HG03097 (cell line): ENCODE data around the gene DAAM2.

Experiments used
- ATAC-seq: cut with Tn5 transposase; IDR thresholded peaks from one replicate; pipeline ENCODE4 v1.9.1; 2021; ENCODE audit not compliant: unreplicated experiment, low FRiP score

The DAAM2 gene

GRCh38 chr6:39925191-39925930 lies 133.2 kb downstream of the DAAM2 start:
- ATAC-seq: no peak

GRCh38 chr6:39925931-39926290 lies 133.7 kb downstream of the DAAM2 start:
- no peak for ATAC-seq

GRCh38 chr6:39926668-39927067 lies 134.5 kb downstream of the DAAM2 start:
- ATAC-seq: no peak

DNA sequence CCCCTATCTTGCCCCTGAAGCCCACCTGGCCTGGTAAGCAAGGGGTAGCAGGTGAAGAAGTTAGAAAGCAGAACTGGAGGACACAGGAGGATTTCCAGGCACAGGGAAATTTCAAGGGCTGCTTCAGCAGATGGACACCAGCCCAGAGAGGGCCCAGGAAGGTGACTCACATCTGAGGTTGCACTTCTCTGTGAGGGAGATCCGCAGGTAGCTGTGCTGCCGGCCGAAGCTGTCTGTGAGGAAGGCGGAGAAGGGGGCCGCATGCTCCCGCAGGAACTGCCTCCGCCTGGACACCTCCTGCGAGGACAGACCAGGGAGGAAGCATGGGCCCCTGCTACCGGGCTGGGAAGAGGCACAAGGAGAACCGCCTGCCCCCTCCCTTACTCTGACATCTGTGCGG lies 135.0 kb downstream of the DAAM2 start:
- no peak for ATAC-seq

DNA sequence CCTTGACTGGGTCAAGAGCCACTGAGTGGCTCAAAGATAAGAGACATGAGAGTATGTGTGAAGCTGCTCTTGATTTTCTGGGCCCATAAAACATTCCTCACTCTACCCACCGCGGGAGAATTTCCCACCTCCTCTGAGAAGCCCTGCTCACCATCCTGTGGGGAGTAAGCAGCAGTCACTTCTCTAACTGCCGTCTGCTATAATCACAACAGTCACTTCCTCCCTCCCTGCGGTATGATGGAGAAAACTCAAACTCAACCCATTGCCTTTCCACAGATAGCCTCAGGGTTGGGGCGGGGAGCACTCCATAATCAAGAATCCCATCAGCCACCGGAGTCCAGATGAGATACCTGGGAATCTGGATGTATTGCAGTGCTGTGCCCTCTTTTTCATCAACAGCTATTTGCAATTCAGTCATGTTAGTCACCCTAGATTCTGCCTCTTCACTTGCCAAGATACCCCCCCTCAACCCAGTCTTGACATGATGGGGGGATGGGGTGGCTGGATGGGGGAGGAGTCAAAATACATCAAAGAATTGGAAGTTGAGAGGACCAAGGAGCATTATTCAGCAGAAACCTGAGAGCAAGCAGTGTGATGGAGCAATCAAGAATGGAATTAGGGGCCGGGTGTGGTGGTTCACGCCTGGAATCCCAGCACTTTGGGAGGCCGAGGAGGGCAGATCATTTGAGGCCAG lies 137.0 kb downstream of the DAAM2 start:
- no peak for ATAC-seq

- no peak for ATAC-seq
Observed at GRCh38 chr6:39929733-39930461, 137.7 kb downstream of the DAAM2 start.

DNA sequence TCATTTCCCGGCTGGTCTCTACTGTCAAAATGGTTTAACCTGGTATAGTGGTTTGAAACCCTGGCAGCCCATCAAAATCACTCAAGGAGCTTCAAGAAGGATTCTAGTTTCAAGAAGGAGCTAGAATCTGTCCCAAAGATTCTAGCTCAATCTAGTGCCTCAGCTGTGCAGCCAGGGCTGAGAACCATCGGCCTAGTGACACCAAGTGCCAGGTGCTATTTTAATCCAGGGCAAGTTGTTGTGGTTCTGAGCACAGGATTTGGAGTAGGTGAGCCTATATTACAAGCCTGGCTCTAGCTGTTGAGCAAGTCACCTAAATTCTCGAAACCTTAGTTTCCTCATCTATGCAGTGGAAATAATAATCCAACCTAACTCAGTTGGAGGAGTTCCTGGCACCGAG lies 138.4 kb downstream of the DAAM2 start:
- no peak for ATAC-seq

DNA sequence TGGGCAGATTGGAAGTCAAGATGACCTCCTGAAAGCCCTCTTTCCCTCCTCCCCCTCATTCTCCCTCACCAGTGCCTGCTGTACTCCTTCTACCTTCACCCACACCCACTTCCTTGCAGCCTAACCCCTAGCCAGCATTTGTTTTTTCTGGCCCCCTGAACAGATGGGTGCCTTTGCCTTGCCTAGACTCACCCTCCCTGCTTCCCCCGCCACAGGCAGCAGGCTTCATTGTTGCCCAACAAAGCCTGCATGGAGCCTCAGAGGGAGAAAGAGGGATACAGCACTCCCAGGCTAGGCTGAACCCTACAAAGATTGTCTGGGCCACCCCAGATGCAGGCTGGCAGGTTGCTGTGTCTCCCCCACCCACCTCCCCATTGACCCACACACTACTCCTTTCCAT lies 139.4 kb downstream of the DAAM2 start:
- no peak for ATAC-seq

GRCh38 chr6:39932386-39932910 lies 140.3 kb downstream of the DAAM2 start:
- ATAC-seq: no peak

GRCh38 chr6:39933669-39934130 lies 141.5 kb downstream of the DAAM2 start:
- ATAC-seq: no peak

DNA sequence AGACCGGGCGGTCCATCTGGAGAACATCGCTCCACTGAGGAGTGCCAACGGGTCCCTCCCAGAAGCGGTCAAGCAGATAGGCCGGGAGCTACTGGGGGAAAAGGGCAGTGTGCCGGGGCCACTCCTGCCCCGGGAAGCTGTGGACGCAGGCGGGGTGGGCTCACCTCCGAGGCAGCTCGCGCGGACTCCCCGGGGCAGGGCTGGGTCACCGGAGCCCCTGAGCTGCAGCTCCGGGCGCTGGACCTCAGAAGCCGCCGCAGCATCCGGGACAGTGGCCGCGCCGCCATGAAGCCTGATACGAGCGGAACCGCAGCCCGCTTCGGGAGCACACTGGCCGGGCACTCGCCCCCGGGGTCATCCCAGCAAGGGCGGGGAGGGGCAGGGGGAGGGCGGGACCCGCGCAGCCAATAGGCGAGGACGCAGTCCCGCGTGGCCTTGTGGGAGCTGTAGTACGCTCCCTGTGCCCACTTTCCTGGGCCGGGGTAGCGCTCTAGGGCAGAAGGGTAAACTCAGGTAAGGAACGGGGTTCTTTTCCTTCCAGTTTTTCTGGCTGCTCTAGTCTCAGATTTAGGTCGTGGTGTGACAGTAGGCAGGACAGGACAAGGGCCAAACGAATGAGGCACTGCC lies 142.1 kb downstream of the DAAM2 start, which contains the start of gene MOCS1:
TSS of gene MOCS1 (minus strand) at position 332 of the 627 bp plus-strand sequence. CDS start at position 287, 45 bp downstream.
- no peak for ATAC-seq

GRCh38 chr6:39935241-39935640 lies 143.1 kb downstream of the DAAM2 start:
- ATAC-seq: no peak

GRCh38 chr6:39936857-39937256 lies 144.7 kb downstream of the DAAM2 start:
- ATAC-seq: no peak

DNA sequence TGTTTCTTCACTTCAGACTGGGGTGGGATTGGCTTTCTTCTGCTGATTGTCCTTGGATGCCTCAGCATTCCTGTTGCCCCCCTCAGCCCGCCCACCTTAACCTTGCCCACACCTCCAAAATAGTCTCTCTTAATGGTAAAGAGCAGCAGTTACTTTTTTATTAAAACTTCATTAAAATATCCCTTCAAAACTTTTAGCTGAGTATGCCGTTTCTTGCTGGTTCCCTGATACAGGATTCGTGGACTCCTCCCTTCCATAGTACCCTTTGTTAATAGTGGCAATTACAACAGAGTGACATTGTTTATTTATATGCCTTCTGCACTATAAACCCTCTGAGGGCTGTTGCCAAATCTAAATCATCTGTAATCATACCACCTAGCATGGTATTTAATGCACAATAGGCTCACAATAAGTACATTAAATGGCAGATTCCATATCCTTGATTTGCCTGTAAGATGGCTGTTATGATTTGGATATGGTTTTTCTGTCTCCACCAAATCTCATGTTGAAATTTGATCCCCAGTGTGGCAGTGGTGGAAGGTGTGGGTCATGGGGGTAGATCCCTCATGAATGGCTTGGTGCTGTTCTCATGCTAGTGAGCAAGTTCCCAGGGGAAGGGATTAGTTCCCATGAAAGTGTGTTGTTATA lies 145.6 kb downstream of the DAAM2 start:
- no peak for ATAC-seq

DNA sequence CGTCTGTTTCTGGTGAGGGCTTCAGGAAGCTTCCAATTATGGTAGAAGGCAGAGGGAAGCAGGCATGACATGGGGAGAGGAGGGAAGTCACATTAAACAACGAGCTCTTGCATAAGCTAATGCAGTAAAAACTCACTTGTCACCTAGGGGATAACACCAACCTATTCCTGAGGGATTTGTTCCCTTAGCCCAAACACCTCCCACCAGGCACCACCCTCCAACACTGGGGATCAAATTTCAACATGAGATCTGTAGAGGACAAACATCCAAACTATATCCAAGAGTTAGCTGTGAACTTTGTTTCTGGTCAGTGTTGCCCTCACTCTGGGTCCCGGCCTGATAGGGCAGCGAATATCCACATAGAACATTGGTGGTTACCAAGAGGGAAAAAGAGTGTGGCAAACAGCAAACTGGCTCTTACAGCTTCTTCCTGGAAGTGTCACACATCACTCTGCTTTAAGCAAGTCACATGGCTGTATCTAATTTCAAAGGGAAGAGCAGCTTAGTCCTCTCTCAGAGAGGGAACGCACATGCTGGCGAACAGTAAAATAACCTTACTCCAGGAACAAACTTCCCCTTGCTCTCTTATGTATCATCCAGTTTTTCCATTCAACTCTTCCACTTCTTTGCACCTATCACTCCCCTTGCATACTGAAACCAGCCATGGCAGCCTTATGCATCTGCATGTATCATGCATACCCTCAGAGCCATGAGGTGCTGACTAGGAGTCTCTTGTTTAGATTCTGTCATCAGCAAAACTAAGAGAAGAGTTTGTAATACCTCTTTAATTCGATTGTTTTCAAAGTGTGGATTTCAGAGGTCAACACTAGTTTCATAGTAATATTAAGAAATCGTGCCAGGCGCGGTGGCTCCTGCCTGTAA lies 146.8 kb downstream of the DAAM2 start:
- no peak for ATAC-seq

DNA sequence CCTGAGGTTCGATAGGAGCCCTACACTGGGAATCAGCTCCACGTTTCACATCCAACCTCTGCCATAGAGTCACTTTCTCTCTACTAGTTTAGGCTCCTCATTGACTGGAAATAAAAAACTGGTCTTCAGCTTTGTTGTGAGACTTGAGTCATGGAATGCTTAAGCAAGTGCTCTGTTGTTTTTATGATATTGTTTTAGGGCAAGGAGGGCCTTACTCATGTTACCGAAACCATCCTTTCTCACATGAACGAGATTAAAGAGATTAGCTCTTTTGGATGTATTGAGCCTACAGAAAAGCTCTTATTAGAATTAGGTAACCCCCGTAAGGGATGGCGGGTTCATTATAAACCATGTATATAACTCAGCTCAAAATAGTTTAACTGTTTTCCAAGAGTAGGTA lies 149.0 kb downstream of the DAAM2 start:
- no peak for ATAC-seq

- no peak for ATAC-seq
Observed at GRCh38 chr6:39941820-39942219, 149.6 kb downstream of the DAAM2 start.

DNA sequence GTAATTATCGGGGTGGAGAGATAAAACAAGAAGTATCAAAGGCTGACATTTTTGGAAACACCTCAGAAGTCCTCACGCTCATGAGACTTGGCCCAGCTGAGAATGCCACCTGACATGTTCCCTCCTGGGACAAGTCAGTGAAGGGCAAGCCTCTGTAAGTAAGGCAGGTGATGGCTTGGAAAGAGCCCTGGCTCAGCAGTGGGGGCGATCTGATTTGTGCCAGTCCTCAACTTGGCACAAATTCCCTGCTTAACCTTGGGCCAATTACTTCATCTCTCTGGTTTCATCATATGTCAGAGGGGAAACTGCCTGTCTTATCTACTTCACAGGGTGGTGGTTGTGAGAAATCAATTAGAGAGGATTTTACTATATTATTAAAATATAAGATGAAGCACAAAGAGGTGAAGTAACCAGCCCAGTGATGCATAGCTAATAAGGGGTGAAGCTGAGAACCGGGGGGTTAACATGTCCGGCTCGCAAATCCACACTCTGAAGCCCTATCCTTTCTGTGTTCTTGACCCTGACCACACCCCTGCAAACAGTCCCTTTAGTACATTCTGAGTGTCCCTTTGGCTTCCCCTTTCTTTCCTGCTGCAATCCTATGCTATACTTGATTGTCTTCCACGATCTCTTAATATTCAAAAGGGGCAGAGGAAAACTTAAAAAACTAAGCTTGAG lies 150.9 kb downstream of the DAAM2 start:
- no peak for ATAC-seq

- ATAC-seq: no peak
Observed at GRCh38 chr6:39945626-39946025, 153.4 kb downstream of the DAAM2 start.
